ENCODE data around the gene MAP3K4.

- TF ChIP-seq CTCF (IDR thresholded peaks at IDR 0.05; ENCODE audit: poor library complexity, severe bottlenecking) = no peak
- TF ChIP-seq RAD21 (conservative IDR thresholded peaks at IDR 0.05) = no peak
- no peak for TF ChIP-seq EZH2 (IDR thresholded peaks at IDR 0.05; ENCODE audit: borderline replicate concordance, insufficient read depth, low read length, poor library complexity, severe bottlenecking)
- no peak for TF ChIP-seq EP300 (conservative IDR thresholded peaks at IDR 0.05; ENCODE audit: poor library complexity, severe bottlenecking)
Measured at GRCh38 chr6:161019324-161019839, 27.8 kb downstream of the MAP3K4 start.
